NCI-H1105 treated with DMSO at 0.1 percent for 48 hours (cell line): ENCODE results near the gene SLC9A8.

Experiments used
- DNase-seq: peaks from one replicate; lab custom pipeline; 2025; lab: John Stamatoyannopoulos, UW

Gene SLC9A8

GRCh38 chr20:49813305-49813974, 812 bp downstream of the SLC9A8 start:
- DNase-seq: no peak

- no peak for DNase-seq
These were observed 1.5 kb downstream of the SLC9A8 start for GRCh38 chr20:49814057-49814694.

GRCh38 chr20:49818816-49819215, 6.2 kb downstream of the SLC9A8 start:
- DNase-seq: no peak

GRCh38 chr20:49819702-49820101, 7.1 kb downstream of the SLC9A8 start:
- DNase-seq: no peak

- DNase-seq: no peak
These were observed 8.8 kb downstream of the SLC9A8 start for GRCh38 chr20:49821381-49821780.

- no peak for DNase-seq
These were observed 9.3 kb downstream of the SLC9A8 start for GRCh38 chr20:49821870-49822331.

- no peak for DNase-seq
These were observed 10.7 kb downstream of the SLC9A8 start for GRCh38 chr20:49823152-49823847.

- DNase-seq: no peak
These were observed 11.6 kb downstream of the SLC9A8 start for GRCh38 chr20:49824206-49824605.

- peak; percentile 78 for DNase-seq
These were observed 12.9 kb downstream of the SLC9A8 start for GRCh38 chr20:49825521-49826033.

- no peak for DNase-seq
These were observed 18.6 kb downstream of the SLC9A8 start for GRCh38 chr20:49831022-49831769.

GRCh38 chr20:49831770-49832631, 19.4 kb downstream of the SLC9A8 start:
- no peak for DNase-seq

- no peak for DNase-seq
These were observed 20.2 kb downstream of the SLC9A8 start for GRCh38 chr20:49832632-49833327.

- no peak for DNase-seq
These were observed 20.9 kb downstream of the SLC9A8 start for GRCh38 chr20:49833483-49833882.

- DNase-seq: no peak
These were observed 22.4 kb downstream of the SLC9A8 start for GRCh38 chr20:49835031-49835430.

- DNase-seq: no peak
These were observed 25.9 kb downstream of the SLC9A8 start for GRCh38 chr20:49838546-49838945.

GRCh38 chr20:49843139-49843538, 30.5 kb downstream of the SLC9A8 start:
- DNase-seq: no peak

GRCh38 chr20:49843770-49844380, 31.2 kb downstream of the SLC9A8 start:
- DNase-seq: no peak

GRCh38 chr20:49845060-49845459, 32.4 kb downstream of the SLC9A8 start:
- DNase-seq: no peak

GRCh38 chr20:49846206-49846807, 33.7 kb downstream of the SLC9A8 start:
- peak; percentile 46 for DNase-seq
